ENCODE data around the gene TRIM56.
"Not testable (repeated sequence)": the region's sequence is repeated elsewhere in the genome, so short reads cannot be mapped to it uniquely, and the experiment has no call there.

TRIM56 gene

GRCh38 chr7:101077303-101078086, 7.8 kb upstream of the TRIM56 start:
- no peaks in the 10 kb centered on the region for H3K9me3 ChIP-seq (ENCODE audit: control insufficient read depth, insufficient read depth, low read length)
- no peaks in the 10 kb centered on the region for H3K4me1 ChIP-seq (ENCODE audit: insufficient read depth, low read length)
- no peak overlapping the region for H3K9ac ChIP-seq (ENCODE audit: low read depth, low read length)
- H3K36me3 ChIP-seq (ENCODE audit: insufficient read depth, low read length), result no peaks in the 10 kb centered on the region

DNA sequence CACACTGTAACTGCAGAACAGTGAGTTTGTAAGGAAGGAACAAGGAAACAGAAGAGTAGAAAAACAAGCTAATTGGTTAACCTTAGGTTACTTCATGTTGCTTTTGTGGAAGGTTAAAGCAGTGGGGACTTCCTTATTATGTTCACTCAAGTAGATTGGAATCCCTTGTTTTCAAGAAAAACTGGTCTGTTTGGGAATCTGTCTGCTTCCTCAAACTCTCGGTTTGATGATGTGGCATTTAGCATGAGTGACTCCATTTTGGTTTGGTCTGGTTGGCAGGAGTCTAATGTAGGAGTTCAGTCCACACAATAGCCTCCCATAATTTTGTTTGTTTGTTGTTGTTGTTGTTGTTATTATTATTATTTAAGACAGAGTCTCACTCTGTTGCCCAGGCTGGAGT, 3.8 kb upstream of the TRIM56 start:
- peaks cover 4% of the 10 kb centered on the region; the same call in 1 of the 2 replicates for H3K4me1 ChIP-seq (ENCODE audit: insufficient read depth, low read length)
- no peak overlapping the region for H3K9ac ChIP-seq (ENCODE audit: low read depth, low read length)
- no peaks in the 10 kb centered on the region for H3K36me3 ChIP-seq (ENCODE audit: insufficient read depth, low read length)
- H3K9me3 ChIP-seq (ENCODE audit: control insufficient read depth, insufficient read depth, low read length), result no peaks in the 10 kb centered on the region

DNA sequence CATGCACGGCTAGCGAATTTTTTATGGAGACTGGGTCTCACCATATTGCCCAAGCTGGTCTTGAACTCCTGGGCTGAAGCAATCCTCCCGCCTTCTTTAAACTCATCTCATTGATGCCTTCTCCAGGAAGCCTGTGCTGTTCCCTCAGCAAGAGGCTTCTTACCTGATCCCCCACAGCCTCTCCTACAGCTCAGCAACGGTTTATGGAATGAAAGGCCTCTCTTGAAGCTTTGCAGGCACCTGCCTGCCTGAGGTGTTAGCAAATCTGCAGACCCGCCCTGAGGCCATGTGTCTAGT, 468 bp upstream of the TRIM56 start:
- H3K9ac ChIP-seq (ENCODE audit: low read depth, low read length), result peak overlapping the region; percentile 53
- peaks cover 4% of the 10 kb centered on the region; the same call in 1 of the 2 replicates for H3K4me1 ChIP-seq (ENCODE audit: insufficient read depth, low read length)
- H3K9me3 ChIP-seq (ENCODE audit: control insufficient read depth, insufficient read depth, low read length), result no peaks in the 10 kb centered on the region
- peaks cover 4% of the 10 kb centered on the region; the same call in 1 of the 2 replicates for H3K36me3 ChIP-seq (ENCODE audit: insufficient read depth, low read length)

DNA sequence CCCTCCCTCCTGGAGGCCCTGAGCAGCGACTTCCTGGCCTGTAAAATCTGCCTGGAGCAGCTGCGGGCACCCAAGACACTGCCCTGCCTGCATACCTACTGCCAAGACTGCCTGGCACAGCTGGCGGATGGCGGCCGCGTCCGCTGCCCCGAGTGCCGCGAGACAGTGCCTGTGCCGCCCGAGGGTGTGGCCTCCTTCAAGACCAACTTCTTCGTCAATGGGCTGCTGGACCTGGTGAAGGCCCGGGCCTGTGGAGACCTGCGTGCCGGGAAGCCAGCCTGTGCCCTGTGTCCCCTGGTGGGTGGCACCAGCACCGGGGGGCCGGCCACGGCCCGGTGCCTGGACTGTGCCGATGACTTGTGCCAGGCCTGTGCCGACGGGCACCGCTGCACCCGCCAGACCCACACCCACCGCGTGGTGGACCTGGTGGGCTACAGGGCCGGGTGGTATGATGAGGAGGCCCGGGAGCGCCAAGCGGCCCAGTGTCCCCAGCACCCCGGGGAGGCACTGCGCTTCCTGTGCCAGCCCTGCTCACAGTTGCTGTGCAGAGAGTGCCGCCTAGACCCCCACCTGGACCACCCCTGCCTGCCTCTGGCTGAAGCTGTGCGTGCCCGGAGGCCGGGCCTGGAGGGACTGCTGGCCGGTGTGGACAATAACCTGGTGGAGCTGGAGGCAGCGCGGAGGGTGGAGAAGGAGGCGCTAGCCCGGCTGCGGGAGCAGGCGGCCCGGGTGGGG, 2.2 kb downstream of the TRIM56 start:
- Histone ChIP-seq H3K9ac (ENCODE audit: low read depth, low read length) (no peak overlapping the region), H3K4me1 (ENCODE audit: insufficient read depth, low read length) (peaks cover 4% of the 10 kb centered on the region; the same call in 1 of the 2 replicates), H3K36me3 (ENCODE audit: insufficient read depth, low read length) (peaks cover 4% of the 10 kb centered on the region; the same call in 1 of the 2 replicates), H3K9me3 (ENCODE audit: control insufficient read depth, insufficient read depth, low read length) (no peaks in the 10 kb centered on the region; the same call in 1 of the 2 replicates)

GRCh38 chr7:101088069-101088425, 2.8 kb downstream of the TRIM56 start:
- Histone ChIP-seq H3K36me3 (ENCODE audit: insufficient read depth, low read length) (peaks cover 4% of the 10 kb centered on the region; the same call in 1 of the 2 replicates), H3K9ac (ENCODE audit: low read depth, low read length) (no peak overlapping the region), H3K4me1 (ENCODE audit: insufficient read depth, low read length) (peaks cover 4% of the 10 kb centered on the region; the same call in 1 of the 2 replicates)

DNA sequence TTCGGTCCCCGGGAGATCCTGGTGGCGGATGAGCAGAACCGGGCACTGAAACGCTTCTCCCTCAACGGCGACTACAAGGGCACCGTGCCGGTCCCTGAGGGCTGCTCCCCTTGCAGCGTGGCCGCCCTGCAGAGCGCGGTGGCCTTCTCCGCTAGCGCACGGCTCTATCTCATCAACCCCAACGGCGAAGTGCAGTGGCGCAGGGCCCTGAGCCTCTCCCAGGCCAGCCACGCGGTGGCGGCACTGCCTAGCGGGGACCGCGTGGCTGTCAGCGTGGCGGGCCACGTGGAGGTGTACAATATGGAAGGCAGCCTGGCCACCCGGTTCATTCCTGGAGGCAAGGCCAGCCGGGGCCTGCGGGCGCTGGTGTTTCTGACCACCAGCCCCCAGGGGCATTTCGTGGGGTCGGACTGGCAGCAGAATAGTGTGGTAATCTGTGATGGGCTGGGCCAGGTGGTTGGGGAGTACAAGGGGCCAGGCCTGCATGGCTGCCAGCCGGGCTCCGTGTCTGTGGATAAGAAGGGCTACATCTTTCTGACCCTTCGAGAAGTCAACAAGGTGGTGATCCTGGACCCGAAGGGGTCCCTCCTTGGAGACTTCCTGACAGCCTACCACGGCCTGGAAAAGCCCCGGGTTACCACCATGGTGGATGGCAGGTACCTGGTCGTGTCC, 3.7 kb downstream of the TRIM56 start:
- Histone ChIP-seq H3K4me1 (ENCODE audit: insufficient read depth, low read length) (peaks cover 4% of the 10 kb centered on the region; the same call in 1 of the 2 replicates), H3K9ac (ENCODE audit: low read depth, low read length) (no peak overlapping the region), H3K36me3 (ENCODE audit: insufficient read depth, low read length) (peaks cover 4% of the 10 kb centered on the region; the same call in 1 of the 2 replicates), H3K9me3 (ENCODE audit: control insufficient read depth, insufficient read depth, low read length) (no peaks in the 10 kb centered on the region; the same call in 1 of the 2 replicates)

More at GRCh38 chr7:101088069-101088425, 2.8 kb downstream of the TRIM56 start:
- H3K9me3 ChIP-seq (ENCODE audit: control insufficient read depth, insufficient read depth, low read length), result no peaks in the 10 kb centered on the region; the same call in 1 of the 2 replicates

GRCh38 chr7:101089876-101090275, 4.6 kb downstream of the TRIM56 start:
- H3K36me3 ChIP-seq (ENCODE audit: insufficient read depth, low read length), result peaks cover 4% of the 10 kb centered on the region; the same call in 1 of the 2 replicates
- peaks cover 7% of the 10 kb centered on the region; the same call in 1 of the 2 replicates for H3K4me1 ChIP-seq (ENCODE audit: insufficient read depth, low read length)
- no peak overlapping the region for H3K9ac ChIP-seq (ENCODE audit: low read depth, low read length)
- H3K9me3 ChIP-seq (ENCODE audit: control insufficient read depth, insufficient read depth, low read length), result no peaks in the 10 kb centered on the region; the same call in 1 of the 2 replicates

DNA sequence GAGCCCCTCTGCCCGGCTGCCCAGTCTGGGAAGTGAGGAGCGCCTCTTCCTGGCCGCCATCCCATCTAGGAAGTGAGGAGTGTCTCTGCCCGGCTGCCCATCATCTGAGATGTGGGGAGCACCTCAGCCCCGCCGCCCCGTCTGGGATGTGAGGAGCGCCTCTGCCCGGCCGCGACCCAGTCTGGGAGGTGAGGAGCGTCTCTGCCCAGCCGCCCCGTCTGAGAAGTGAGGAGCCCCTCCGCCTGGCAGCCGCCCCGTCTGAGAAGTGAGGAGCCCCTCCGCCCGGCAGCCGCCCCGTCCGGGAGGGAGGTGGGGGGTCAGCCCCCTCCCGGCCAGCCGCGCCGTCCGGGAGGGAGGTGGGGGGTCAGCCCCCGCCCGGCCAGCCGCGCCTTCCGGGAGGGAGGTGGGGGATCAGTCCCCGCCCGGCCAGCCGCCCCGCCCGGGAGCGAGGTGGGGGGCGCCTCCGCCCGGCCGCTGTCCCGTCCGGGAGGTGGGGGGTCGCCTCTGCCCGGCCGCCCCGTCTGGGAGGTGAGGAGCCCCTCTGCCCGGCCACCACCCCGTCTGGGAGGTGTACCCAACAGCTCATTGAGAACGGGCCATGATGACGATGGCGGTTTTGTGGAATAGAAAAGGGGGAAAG, 7.1 kb downstream of the TRIM56 start:
- H3K36me3 ChIP-seq (ENCODE audit: insufficient read depth, low read length); H3K4me1 ChIP-seq (ENCODE audit: insufficient read depth, low read length): not testable (repeated sequence)

DNA sequence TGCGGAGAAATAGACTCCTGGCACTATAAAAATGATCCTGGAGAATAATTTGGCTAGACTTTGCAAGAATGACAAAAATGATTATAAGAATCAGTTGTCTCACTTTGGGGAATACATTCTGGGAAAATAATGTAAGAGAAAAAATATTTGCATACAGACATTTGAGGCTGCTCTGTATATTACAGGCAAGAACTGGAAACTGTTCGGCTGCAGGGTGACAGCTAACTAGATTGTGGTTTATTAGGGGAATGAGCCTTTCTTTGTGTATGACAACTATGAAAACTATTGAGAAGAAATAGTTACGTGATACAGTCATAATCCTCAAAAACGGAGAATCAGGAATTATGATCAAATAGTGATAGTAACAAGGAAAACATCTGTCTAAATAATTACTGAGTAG, 8.6 kb downstream of the TRIM56 start:
- Histone ChIP-seq H3K4me1 (ENCODE audit: insufficient read depth, low read length) (peaks cover 7% of the 10 kb centered on the region; the same call in 1 of the 2 replicates), H3K36me3 (ENCODE audit: insufficient read depth, low read length) (no peaks in the 10 kb centered on the region; the same call in 1 of the 2 replicates), H3K9me3 (ENCODE audit: control insufficient read depth, insufficient read depth, low read length) (no peaks in the 10 kb centered on the region; the same call in 1 of the 2 replicates), H3K9ac (ENCODE audit: low read depth, low read length) (no peak overlapping the region)

More for the DNA sequence above, 7.1 kb downstream of the TRIM56 start:
- not testable (repeated sequence) for H3K9me3 ChIP-seq (ENCODE audit: control insufficient read depth, insufficient read depth, low read length); H3K9ac ChIP-seq (ENCODE audit: low read depth, low read length)

DNA sequence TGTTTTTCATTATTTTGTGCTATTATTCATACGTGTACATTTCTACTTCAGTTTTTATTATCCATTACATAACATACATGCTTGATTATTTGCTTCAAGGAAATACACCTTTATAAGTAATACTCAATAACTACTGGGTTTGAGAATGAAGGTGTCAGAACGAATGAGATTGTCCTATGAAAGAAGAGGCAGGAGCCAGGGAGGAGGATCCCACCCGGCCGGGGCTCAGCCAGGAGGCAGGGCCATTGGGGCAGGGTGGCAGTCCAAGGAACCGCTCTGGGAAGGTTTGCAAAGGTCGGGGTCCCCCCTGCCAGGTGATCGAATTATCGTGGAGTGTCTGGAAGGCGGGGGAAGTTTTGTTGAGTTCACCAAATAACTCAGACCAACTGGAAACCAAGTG, 9.1 kb downstream of the TRIM56 start:
- Histone ChIP-seq H3K9ac (ENCODE audit: low read depth, low read length) (no peak overlapping the region), H3K36me3 (ENCODE audit: insufficient read depth, low read length) (no peaks in the 10 kb centered on the region), H3K9me3 (ENCODE audit: control insufficient read depth, insufficient read depth, low read length) (no peaks in the 10 kb centered on the region; the same call in 1 of the 2 replicates), H3K4me1 (ENCODE audit: insufficient read depth, low read length) (peaks cover 11% of the 10 kb centered on the region)

- H3K36me3 ChIP-seq (ENCODE audit: insufficient read depth, low read length), result no peaks in the 10 kb centered on the region
- H3K9me3 ChIP-seq (ENCODE audit: control insufficient read depth, insufficient read depth, low read length), result no peaks in the 10 kb centered on the region; the same call in 1 of the 2 replicates
- peaks cover 16% of the 10 kb centered on the region for H3K4me1 ChIP-seq (ENCODE audit: insufficient read depth, low read length)
- H3K9ac ChIP-seq (ENCODE audit: low read depth, low read length), result no peak overlapping the region
Measured at GRCh38 chr7:101094791-101095375, 9.6 kb downstream of the TRIM56 start.

- H3K9ac ChIP-seq (ENCODE audit: low read depth, low read length), result no peak overlapping the region
- H3K36me3 ChIP-seq (ENCODE audit: insufficient read depth, low read length), result no peaks in the 10 kb centered on the region
- peaks cover 29% of the 10 kb centered on the region for H3K4me1 ChIP-seq (ENCODE audit: insufficient read depth, low read length)
- H3K9me3 ChIP-seq (ENCODE audit: control insufficient read depth, insufficient read depth, low read length), result no peaks in the 10 kb centered on the region; the same call in 1 of the 2 replicates
Measured at GRCh38 chr7:101096331-101096956, 11.2 kb downstream of the TRIM56 start.

DNA sequence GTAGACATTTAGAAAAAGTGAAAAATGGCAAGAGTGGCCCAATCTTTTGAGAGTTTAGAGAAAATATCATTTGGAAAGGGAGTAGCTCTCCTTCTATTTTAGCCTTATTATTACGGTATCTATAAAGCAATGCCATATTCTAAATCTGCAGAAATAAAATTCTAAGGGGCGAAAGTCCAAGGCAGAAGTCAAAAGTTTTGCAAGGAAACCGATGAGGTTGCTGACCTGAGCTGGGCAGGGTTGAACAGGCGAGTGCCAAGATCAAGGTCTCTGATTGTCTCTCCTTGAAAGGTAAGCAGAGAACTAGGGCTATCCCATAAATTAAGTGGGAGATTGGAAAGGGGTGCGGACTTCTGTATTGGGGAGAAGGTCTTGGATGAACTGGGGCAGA, 11.7 kb downstream of the TRIM56 start:
- Histone ChIP-seq H3K4me1 (ENCODE audit: insufficient read depth, low read length) (peaks cover 34% of the 10 kb centered on the region), H3K36me3 (ENCODE audit: insufficient read depth, low read length) (no peaks in the 10 kb centered on the region), H3K9ac (ENCODE audit: low read depth, low read length) (no peak overlapping the region), H3K9me3 (ENCODE audit: control insufficient read depth, insufficient read depth, low read length) (no peaks in the 10 kb centered on the region)

All from ES-I3 (cell line).